Colonic mucosa (tissue), 4 donors: ENCODE measurements around the gene ST3GAL5. TPM values are rescaled to one million over a fixed set of nuclear protein-coding genes. Genes with fewer than 3 reads are reported as not detected.

ENCODE experiments used
- DNase-seq: peaks from one replicate; pipeline ENCODE4 v3.0.0-alpha.2; 2020
- H3K27ac ChIP-seq: fragments of 200-600 bp; one replicate; pipeline ENCODE4 v1.8.0; 2021
- H3K27me3 ChIP-seq: fragments of 200-600 bp; one replicate; pipeline ENCODE4 v1.8.0; 2021
- H3K36me3 ChIP-seq: fragments of 200-600 bp; one replicate; pipeline ENCODE4 v1.8.0; 2021
- H3K4me1 ChIP-seq: fragments of 200-600 bp; one replicate; pipeline ENCODE4 v1.8.0; 2021; ENCODE audit warnings: mild to moderate bottlenecking
- H3K4me3 ChIP-seq: fragments of 200-600 bp; one replicate; pipeline ENCODE4 v1.8.0; 2021
- H3K9ac ChIP-seq, 2 donors: one replicate each; pipeline ENCODE4 v1.7.0; 2013; ENCODE audit warnings: control low read depth in 2 of 2, low read depth in 2 of 2, low read length in 2 of 2
- H3K9me3 ChIP-seq: fragments of 200-600 bp; one replicate; pipeline ENCODE4 v1.8.0; 2021
- CTCF ChIP-seq: fragments of 200-600 bp; IDR thresholded peaks from one replicate; pipeline ENCODE4 v1.8.0; 2022; ENCODE audit warnings: antibody characterized with exemption, mild to moderate bottlenecking
- intact Hi-C: fragments of 100-400 bp; cut with DNase I; formaldehyde crosslinking; loops from one replicate; pipeline ENCODE4 v1.14.1; 2022
- total RNA-seq, 2 donors: library from RNA; stranded (reverse); fragmentation: NEBNext Ultra II Directional in 1 of 2; extraction: Animal tissue kit (Norgen Biotek cat#: 25700) in 1 of 2; gene quantifications; one replicate each; pipeline ENCODE4 v1.2.1, GENCODE V29; 2021
- donor health status: healthy.
- donor health status: DM: no; HTN: no; CAD: no.
- donor health status: DM: no; HTN: no; CAD: no.

ST3GAL5 gene
- total RNA-seq, 2 donors from 2014 or later = 2.6 to 3.5 TPM

DNA sequence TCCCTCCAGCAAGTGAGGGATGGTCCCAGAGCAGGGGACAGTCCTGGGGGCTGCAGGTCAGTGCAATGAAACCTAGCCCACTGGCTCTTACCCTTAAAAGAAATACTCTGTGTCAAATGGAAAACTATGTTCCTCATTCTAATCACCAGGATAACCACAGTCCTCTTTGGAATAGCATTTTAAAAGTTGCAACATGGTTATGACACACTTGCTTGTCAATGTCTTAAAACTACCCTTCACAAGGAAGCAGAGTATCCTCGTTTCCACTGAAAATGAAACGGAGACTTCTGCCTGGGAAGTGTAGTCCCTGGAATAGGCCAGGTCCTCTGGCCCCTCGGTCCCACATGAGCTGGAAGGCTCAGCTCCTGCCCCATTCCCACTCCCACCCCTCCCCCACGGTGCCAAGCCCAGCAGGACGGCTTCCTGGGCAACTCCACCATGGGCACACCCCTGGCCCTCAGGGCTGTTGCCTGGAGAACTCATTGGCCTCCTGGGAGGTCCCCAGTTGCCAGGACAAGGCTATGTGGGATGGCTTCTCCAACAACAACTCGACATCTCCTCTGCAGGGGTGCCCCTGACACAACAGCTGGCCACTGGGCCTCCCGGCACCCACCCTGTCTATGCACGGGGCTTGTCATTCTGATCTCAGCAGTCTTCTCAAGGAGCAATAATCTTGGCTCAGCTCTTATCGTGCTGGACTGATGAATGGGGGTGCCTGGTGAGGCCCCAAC, 38.3 kb upstream of the ST3GAL5 start:
- H3K36me3 ChIP-seq = no peaks in the 10 kb centered on the region
- H3K9me3 ChIP-seq = no peaks in the 10 kb centered on the region
- H3K4me1 ChIP-seq = no peaks in the 10 kb centered on the region
- no peak overlapping the region for H3K9ac ChIP-seq
- intact Hi-C loops = no loop called here
- no peak for TF ChIP-seq CTCF
- DNase-seq = no peak
- no peaks in the 10 kb centered on the region for H3K27me3 ChIP-seq
- H3K4me3 ChIP-seq = no peak overlapping the region
- H3K27ac ChIP-seq = no peak overlapping the region

DNA sequence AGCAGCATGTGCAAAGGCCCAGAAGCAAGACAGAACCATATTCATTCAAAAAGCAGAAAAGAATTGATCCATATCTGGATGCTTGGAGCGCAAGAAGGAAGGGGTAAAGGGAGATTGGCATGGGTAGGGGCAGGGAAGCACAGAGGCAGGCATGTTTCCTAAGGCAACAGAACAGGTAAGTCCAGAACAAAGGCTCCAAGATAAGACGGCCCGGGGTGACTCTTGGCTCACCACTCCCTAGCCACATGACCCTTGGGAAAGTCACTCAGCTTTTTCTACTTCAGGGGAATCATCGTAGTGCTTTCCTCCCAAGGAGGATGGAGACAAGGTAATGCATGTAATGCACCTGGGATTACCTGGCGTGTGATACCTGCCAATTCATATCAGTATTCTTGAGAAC, 37.7 kb upstream of the ST3GAL5 start:
- H3K9me3 ChIP-seq = no peaks in the 10 kb centered on the region
- no peak overlapping the region for H3K27ac ChIP-seq
- no peak for TF ChIP-seq CTCF
- no peaks in the 10 kb centered on the region for H3K36me3 ChIP-seq
- no peak overlapping the region for H3K4me3 ChIP-seq
- H3K9ac ChIP-seq = no peak overlapping the region
- DNase-seq = no peak
- H3K27me3 ChIP-seq = no peaks in the 10 kb centered on the region
- intact Hi-C loops = no loop called here
- H3K4me1 ChIP-seq = no peaks in the 10 kb centered on the region

- DNase-seq = no peak
- no peaks in the 10 kb centered on the region for H3K27me3 ChIP-seq
- H3K27ac ChIP-seq = no peak overlapping the region
- no peak overlapping the region for H3K9ac ChIP-seq
- no peaks in the 10 kb centered on the region for H3K4me1 ChIP-seq
- intact Hi-C loops = no loop called here
- no peak for TF ChIP-seq CTCF
- no peak overlapping the region for H3K4me3 ChIP-seq
- no peaks in the 10 kb centered on the region for H3K36me3 ChIP-seq
- H3K9me3 ChIP-seq = no peaks in the 10 kb centered on the region
Observed at GRCh38 chr2:85925216-85925671, 36.5 kb upstream of the ST3GAL5 start.

- Histone ChIP-seq H3K4me3 (no peak overlapping the region), H3K27me3 (no peaks in the 10 kb centered on the region), H3K36me3 (no peaks in the 10 kb centered on the region), H3K27ac (peak overlapping the region; percentile 29), H3K4me1 (no peaks in the 10 kb centered on the region), H3K9ac (no peak overlapping the region), H3K9me3 (no peaks in the 10 kb centered on the region)
- intact Hi-C loops = no loop called here
- TF ChIP-seq CTCF = no peak
- peak; percentile 30 for DNase-seq
Observed at GRCh38 chr2:85924522-85924921, 35.7 kb upstream of the ST3GAL5 start.

GRCh38 chr2:85922199-85922598, 33.4 kb upstream of the ST3GAL5 start:
- no peak for DNase-seq
- Histone ChIP-seq H3K9me3 (no peaks in the 10 kb centered on the region), H3K9ac (no peak overlapping the region), H3K4me3 (no peak overlapping the region), H3K27me3 (no peaks in the 10 kb centered on the region), H3K27ac (no peak overlapping the region), H3K36me3 (no peaks in the 10 kb centered on the region), H3K4me1 (no peaks in the 10 kb centered on the region)
- no peak for TF ChIP-seq CTCF
- intact Hi-C loops = no loop called here
